Measurements from ENCODE around the gene CEP76.

DNA sequence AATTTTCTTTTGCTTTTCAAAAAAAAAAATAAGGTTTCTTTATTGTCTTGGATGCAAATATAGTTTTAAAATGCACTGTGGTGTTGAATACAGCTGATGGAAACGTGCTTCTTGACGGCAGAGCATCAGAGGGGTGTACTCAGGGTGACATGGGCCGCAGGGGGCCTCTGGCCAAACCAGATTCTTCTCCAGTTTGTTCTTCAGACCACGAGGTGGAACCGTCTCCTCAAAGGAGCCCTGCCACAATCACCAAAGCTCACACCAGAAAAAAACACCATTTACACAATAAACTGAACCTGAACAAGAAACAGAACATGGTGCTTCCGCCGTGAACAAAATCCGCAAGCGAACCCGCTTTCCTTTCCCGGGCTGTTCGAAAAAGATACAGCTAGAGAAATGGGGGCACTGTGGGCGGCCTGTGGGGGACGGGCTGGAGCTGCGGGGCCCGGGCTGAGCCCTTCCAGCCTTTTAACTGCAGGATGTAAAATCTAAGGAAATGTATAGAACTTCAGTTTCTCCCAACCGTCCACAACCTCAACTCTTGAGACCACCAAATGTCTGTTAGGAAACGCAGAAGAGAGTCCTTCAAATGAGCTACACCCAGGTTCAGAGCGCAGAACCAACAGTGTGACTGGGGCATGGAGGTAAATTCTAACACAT lies 34.9 kb upstream of the CEP76 start:
- TF ChIP-seq, protein P1, sequence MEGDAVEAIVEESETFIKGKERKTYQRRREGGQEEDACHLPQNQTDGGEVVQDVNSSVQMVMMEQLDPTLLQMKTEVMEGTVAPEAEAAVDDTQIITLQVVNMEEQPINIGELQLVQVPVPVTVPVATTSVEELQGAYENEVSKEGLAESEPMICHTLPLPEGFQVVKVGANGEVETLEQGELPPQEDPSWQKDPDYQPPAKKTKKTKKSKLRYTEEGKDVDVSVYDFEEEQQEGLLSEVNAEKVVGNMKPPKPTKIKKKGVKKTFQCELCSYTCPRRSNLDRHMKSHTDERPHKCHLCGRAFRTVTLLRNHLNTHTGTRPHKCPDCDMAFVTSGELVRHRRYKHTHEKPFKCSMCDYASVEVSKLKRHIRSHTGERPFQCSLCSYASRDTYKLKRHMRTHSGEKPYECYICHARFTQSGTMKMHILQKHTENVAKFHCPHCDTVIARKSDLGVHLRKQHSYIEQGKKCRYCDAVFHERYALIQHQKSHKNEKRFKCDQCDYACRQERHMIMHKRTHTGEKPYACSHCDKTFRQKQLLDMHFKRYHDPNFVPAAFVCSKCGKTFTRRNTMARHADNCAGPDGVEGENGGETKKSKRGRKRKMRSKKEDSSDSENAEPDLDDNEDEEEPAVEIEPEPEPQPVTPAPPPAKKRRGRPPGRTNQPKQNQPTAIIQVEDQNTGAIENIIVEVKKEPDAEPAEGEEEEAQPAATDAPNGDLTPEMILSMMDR (IDR thresholded peaks at IDR 0.05): no peak
- TF ChIP-seq EZH2 (IDR thresholded peaks at IDR 0.05; ENCODE audit: borderline replicate concordance, insufficient read depth, low read depth, low read length, poor library complexity, severe bottlenecking): no peak

Measured in B cell (primary cell).